GM12891 (cell line): ENCODE data around the gene B4GALT1.

ENCODE experiments used
- POLR2A ChIP-seq: IDR thresholded peaks from 2 replicates; pipeline ENCODE4 v1.6.1; 2011; ENCODE audit warnings: low read depth, low read length, control low read depth
- SPI1 ChIP-seq: IDR thresholded peaks from 2 replicates; pipeline ENCODE4 v1.6.1; 2011; ENCODE audit warnings: low read depth, low read length, control low read depth
- TAF1 ChIP-seq: IDR thresholded peaks from 2 replicates; pipeline ENCODE4 v1.6.1; 2011; ENCODE audit warnings: low read depth, low read length, control low read depth

DNA sequence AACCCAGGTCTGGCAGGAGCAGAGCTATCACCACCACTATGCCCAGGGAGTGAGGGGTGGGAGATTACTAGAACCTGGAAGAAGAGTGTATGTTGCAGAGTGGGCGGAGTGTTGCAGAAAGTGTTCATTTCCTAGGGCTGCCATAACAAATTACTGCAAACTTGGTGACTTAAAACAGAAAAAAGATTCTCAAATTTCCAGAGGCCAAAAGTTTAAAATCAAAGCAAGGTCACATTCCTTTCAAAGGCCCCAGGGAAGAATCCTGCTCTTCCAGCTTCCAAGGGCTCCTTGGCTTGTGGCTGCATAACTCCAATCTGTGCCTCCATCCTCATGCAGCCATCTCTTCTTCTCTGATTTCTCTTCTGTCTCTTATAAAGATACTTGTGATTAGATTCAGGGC, 42.3 kb upstream of the B4GALT1 start:
- TF ChIP-seq POLR2A (no peak), SPI1 (no peak), TAF1 (no peak)
